ENCODE measurements around the gene TP53I13. TPM values are rescaled to one million over a fixed set of nuclear protein-coding genes. Genes with fewer than 3 reads are reported as not detected.

The TP53I13 gene
- total RNA-seq (49.1 and 51.5 TPM in 2 replicates), polyA plus RNA-seq (11.1 and 14.8 TPM in 2 replicates), polyA minus RNA-seq (ENCODE audit: low replicate concordance) (9.3 and 10.9 TPM in 2 replicates)
- polyA plus RNA-seq (2012): 24.0 and 30.9 TPM in 2 replicates

- no peak for TF ChIP-seq EZH2 (IDR thresholded peaks at IDR 0.05; ENCODE audit: low read length, missing control alignments)
- no peak for TF ChIP-seq CTCF (conservative IDR thresholded peaks at IDR 0.05 in 1 of 2, IDR thresholded peaks at IDR 0.05 in 1 of 2; ENCODE audit: low read depth in 1 of 2, low read length in 2 of 2)
- peaks cover 10% of the 10 kb centered on the region for H3K4me1 ChIP-seq (ENCODE audit: control insufficient read depth, extremely low read depth, insufficient read depth, low read length)
- H3K36me3 ChIP-seq (ENCODE audit: control insufficient read depth, insufficient read depth, low read length): peaks cover 9% of the 10 kb centered on the region
- peak within 1 kb of the TSS; percentile 67 for H3K27ac ChIP-seq (ENCODE audit: insufficient read depth, low read length)
- H3K4me2 ChIP-seq (ENCODE audit: extremely low read depth, insufficient read depth, low read length): peak within 1 kb of the TSS; percentile 96
- DNase-seq (ENCODE audit: low read depth in 2 of 2): peak; percentile 83
- no peaks in the 10 kb centered on the region for H4K20me1 ChIP-seq (ENCODE audit: control insufficient read depth, extremely low read depth, insufficient read depth, low read length)
- H3K9me3 ChIP-seq (ENCODE audit: control insufficient read depth, insufficient read depth, low read depth, low read length): no peaks in the 10 kb centered on the region
- no peaks in the 10 kb centered on the region for H3K27me3 ChIP-seq (ENCODE audit: control insufficient read depth, insufficient read depth, low read length)
- H3K4me3 ChIP-seq (replicated peaks in 1 of 4; ENCODE audit: control extremely low read depth in 1 of 4, insufficient read depth in 1 of 4, low read depth in 3 of 4, low read length in 4 of 4): peak within 1 kb of the TSS; percentile 70 to 85 (median 76)
- H3K79me2 ChIP-seq (ENCODE audit: control insufficient read depth, insufficient read depth, low read length): no peaks in the 10 kb centered on the region
- H2AFZ ChIP-seq (ENCODE audit: low read length): peak within 1 kb of the TSS; percentile 81
- peak within 1 kb of the TSS; percentile 55 for H3K9ac ChIP-seq (ENCODE audit: insufficient read depth, low read length)
Measured at GRCh38 chr17:29568331-29569244, at the start of gene TP53I13. TSS of gene TP53I13 (plus strand) at chr17:29568701. CDS start at chr17:29568759, 58 bp downstream.

- Histone ChIP-seq H3K9me3 (ENCODE audit: control insufficient read depth, insufficient read depth, low read depth, low read length) (no peaks in the 10 kb centered on the region), H3K4me3 (replicated peaks in 1 of 4; ENCODE audit: control extremely low read depth in 1 of 4, insufficient read depth in 1 of 4, low read depth in 3 of 4, low read length in 4 of 4) (no peak overlapping the region), H3K9ac (ENCODE audit: insufficient read depth, low read length) (no peak overlapping the region), H3K79me2 (ENCODE audit: control insufficient read depth, insufficient read depth, low read length) (no peaks in the 10 kb centered on the region), H2AFZ (ENCODE audit: low read length) (no peak overlapping the region), H3K4me1 (ENCODE audit: control insufficient read depth, extremely low read depth, insufficient read depth, low read length) (no peaks in the 10 kb centered on the region), H3K4me2 (ENCODE audit: extremely low read depth, insufficient read depth, low read length) (no peak overlapping the region), H3K36me3 (ENCODE audit: control insufficient read depth, insufficient read depth, low read length) (peaks cover 1% of the 10 kb centered on the region), H3K27me3 (ENCODE audit: control insufficient read depth, insufficient read depth, low read length) (no peaks in the 10 kb centered on the region), H4K20me1 (ENCODE audit: control insufficient read depth, extremely low read depth, insufficient read depth, low read length) (no peaks in the 10 kb centered on the region), H3K27ac (ENCODE audit: insufficient read depth, low read length) (no peak overlapping the region)
- no peak for DNase-seq (ENCODE audit: low read depth in 2 of 2)
- no peak for TF ChIP-seq CTCF (conservative IDR thresholded peaks at IDR 0.05 in 1 of 2, IDR thresholded peaks at IDR 0.05 in 1 of 2; ENCODE audit: low read depth in 1 of 2, low read length in 2 of 2)
- no peak for TF ChIP-seq EZH2 (IDR thresholded peaks at IDR 0.05; ENCODE audit: low read length, missing control alignments)
Measured at GRCh38 chr17:29524692-29525091, 43.8 kb upstream of the TP53I13 start.

GRCh38 chr17:29526322-29526721, 42.2 kb upstream of the TP53I13 start:
- H3K9ac ChIP-seq (ENCODE audit: insufficient read depth, low read length): no peak overlapping the region
- no peaks in the 10 kb centered on the region for H3K79me2 ChIP-seq (ENCODE audit: control insufficient read depth, insufficient read depth, low read length)
- no peaks in the 10 kb centered on the region for H3K9me3 ChIP-seq (ENCODE audit: control insufficient read depth, insufficient read depth, low read depth, low read length)
- H3K27me3 ChIP-seq (ENCODE audit: control insufficient read depth, insufficient read depth, low read length): no peaks in the 10 kb centered on the region
- H3K4me1 ChIP-seq (ENCODE audit: control insufficient read depth, extremely low read depth, insufficient read depth, low read length): no peaks in the 10 kb centered on the region
- no peak overlapping the region for H3K4me2 ChIP-seq (ENCODE audit: extremely low read depth, insufficient read depth, low read length)
- no peak overlapping the region for H2AFZ ChIP-seq (ENCODE audit: low read length)
- no peak overlapping the region for H3K4me3 ChIP-seq (replicated peaks in 1 of 4; ENCODE audit: control extremely low read depth in 1 of 4, insufficient read depth in 1 of 4, low read depth in 3 of 4, low read length in 4 of 4)
- no peak for DNase-seq (ENCODE audit: low read depth in 2 of 2)
- H3K36me3 ChIP-seq (ENCODE audit: control insufficient read depth, insufficient read depth, low read length): no peaks in the 10 kb centered on the region
- H4K20me1 ChIP-seq (ENCODE audit: control insufficient read depth, extremely low read depth, insufficient read depth, low read length): no peaks in the 10 kb centered on the region
- no peak overlapping the region for H3K27ac ChIP-seq (ENCODE audit: insufficient read depth, low read length)
- TF ChIP-seq CTCF (conservative IDR thresholded peaks at IDR 0.05 in 1 of 2, IDR thresholded peaks at IDR 0.05 in 1 of 2; ENCODE audit: low read depth in 1 of 2, low read length in 2 of 2) (no peak), EZH2 (IDR thresholded peaks at IDR 0.05; ENCODE audit: low read length, missing control alignments) (no peak)

Measured in fibroblast of lung (primary cell).